SJCRH30 (cell line): ENCODE data around the gene DNAJB6. TPM values are rescaled to one million over a fixed set of nuclear protein-coding genes. Genes with fewer than 3 reads are reported as not detected.
A peak's percentile ranks its signal among the peaks of the same experiment; 100 is the strongest.
"Not testable (repeated sequence)": the region's sequence is repeated elsewhere in the genome, so short reads cannot be mapped to it uniquely, and the experiment has no call there.

ENCODE experiments used
- DNase-seq, 2 experiments: peaks; one replicate each; pipeline ENCODE4 v3.0.0-alpha.2; 2015 to 2020
- H3K27ac ChIP-seq: fragments of 250-450 bp; sonication (Bioruptor Pico); 2 replicates; pipeline ENCODE4 v1.5.1; 2020; ENCODE audit warnings: mild to moderate bottlenecking, moderate library complexity
- H3K27me3 ChIP-seq: fragments of 250-450 bp; sonication (Bioruptor Pico); 2 replicates; pipeline ENCODE4 v1.5.1; 2020; ENCODE audit warnings: mild to moderate bottlenecking, moderate library complexity
- H3K36me3 ChIP-seq: fragments of 250-450 bp; sonication (Bioruptor Pico); 2 replicates; pipeline ENCODE4 v1.5.1; 2020; ENCODE audit warnings: mild to moderate bottlenecking, moderate library complexity
- H3K4me1 ChIP-seq: fragments of 250-450 bp; sonication (Bioruptor Pico); 2 replicates; pipeline ENCODE4 v1.5.1; 2020; ENCODE audit warnings: mild to moderate bottlenecking, moderate library complexity
- H3K4me3 ChIP-seq: fragments of 250-450 bp; sonication (Bioruptor Pico); 2 replicates; pipeline ENCODE4 v1.5.1; 2020; ENCODE audit warnings: mild to moderate bottlenecking, moderate library complexity
- H3K9me3 ChIP-seq: fragments of 250-450 bp; sonication (Bioruptor Pico); replicated peaks from 2 replicates; pipeline ENCODE4 v1.5.1; 2020; ENCODE audit warnings: mild to moderate bottlenecking, moderate library complexity
- total RNA-seq: library from RNA; depleted of rRNA; stranded (reverse); fragments of >200 nt; shearing (Covaris generic); gene quantifications from 2 replicates; pipeline ENCODE4 v1.2.3, GENCODE V29; 2014

DNAJB6 gene
- total RNA-seq, 1 experiment from 2014 or later: 121 TPM

DNA sequence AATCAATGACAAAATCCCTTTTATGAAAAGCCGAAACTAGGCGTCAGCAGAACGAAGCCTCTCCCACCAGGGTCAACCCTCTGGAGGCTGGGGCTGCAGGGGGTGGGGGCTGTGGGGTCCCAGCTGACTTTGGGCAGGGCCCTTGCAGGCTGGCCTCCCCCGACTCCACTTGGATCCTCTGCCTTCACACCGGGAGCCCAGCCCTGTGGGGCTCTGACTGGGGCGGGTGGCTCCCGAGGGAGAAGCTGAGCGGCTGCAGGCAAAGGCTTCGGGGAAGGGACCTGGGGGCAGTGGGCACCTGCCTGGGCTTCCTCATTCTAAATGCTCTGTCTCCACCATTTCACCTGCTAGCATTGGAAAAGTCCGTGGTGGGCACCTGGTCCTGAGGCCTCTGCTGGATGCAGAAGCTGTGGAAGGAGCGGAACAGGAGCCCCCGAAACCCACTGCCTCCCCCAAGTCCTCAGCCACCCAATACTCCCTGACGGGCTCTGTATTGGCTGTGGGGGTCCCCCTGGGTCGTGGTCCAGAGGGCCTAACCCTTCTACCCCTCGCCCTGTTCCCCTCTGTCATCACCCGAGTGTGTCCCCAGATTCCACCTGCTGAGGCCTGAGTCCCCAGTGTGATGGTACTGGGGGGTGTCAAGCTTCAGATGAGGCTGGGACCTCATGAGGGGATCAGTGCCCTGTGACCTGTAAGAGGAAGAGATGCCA lies 108.6 kb downstream of the DNAJB6 start:
- Histone ChIP-seq H3K4me3 (no peak overlapping the region), H3K9me3 (peaks cover 2% of the 10 kb centered on the region; the same call in 1 of the 2 replicates), H3K4me1 (no peaks in the 10 kb centered on the region), H3K27me3 (peaks cover 10% of the 10 kb centered on the region; the same call in 1 of the 2 replicates), H3K36me3 (no peaks in the 10 kb centered on the region), H3K27ac (no peak overlapping the region)
- peak in 1 of 2 experiments; percentile 0 for DNase-seq

DNA sequence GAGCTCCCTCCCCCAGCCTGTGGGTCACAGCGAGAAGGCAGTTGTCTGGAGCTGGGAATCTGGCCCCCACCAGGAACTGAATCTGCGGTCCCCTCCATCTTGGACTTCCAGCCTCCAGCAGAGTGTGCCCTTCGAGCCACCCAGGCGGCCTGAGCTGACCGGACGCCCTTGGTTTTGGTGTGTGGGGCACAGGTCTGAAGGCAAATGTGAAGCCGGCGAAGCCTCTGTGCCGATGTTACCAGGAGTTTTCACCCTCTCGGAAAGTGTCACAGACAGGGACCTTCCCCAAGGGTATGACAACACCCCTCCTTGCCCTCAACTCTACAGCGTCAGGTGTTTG lies 109.1 kb downstream of the DNAJB6 start:
- H3K4me1 ChIP-seq: no peaks in the 10 kb centered on the region
- H3K9me3 ChIP-seq: peaks cover 2% of the 10 kb centered on the region; the same call in 1 of the 2 replicates
- H3K4me3 ChIP-seq: no peak overlapping the region
- no peaks in the 10 kb centered on the region for H3K36me3 ChIP-seq
- H3K27ac ChIP-seq: no peak overlapping the region
- peaks cover 10% of the 10 kb centered on the region; the same call in 1 of the 2 replicates for H3K27me3 ChIP-seq
- peak in 1 of 2 experiments; percentile 0 for DNase-seq

DNA sequence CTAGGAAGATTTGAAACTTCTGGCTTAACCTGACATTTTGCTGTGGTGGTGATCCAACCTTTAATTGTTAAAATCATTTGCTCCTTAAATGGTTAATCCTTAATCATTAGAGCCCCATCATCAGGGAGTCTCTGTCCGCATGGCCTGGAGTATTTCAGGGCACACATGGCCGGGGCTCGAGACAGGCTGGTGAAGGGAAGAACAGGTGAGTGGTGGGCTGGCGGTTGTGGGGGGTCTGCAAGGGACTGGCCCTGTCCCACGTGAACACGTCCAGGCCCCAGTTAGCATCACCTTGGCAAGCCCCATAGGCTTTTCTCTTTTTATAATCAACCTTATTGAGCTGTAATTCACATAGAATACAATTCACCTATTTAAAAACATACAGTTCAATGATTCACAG lies 109.5 kb downstream of the DNAJB6 start:
- DNase-seq: peak in 1 of 2 experiments; percentile 1
- no peak overlapping the region for H3K4me3 ChIP-seq

DNA sequence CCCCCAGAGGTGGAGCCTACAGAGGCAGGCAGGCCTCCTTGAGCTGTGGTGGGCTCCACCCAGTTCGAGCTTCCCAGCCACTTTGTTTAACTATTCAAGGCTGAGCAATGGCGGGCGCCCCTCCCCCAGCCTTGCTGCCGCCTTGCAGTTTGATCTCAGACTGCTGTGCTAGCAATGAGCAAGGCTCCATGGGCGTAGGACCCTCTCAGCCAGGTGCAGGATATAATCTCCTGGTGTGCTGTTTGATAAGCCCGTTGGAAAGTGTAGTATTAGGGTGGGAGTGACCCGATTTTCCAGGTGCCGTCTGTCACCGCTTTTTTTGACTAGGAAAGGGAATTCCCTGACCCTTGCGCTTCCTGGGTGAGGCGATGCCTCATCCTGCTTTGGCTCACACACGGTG lies 117.2 kb downstream of the DNAJB6 start:
- DNase-seq, H3K4me3 ChIP-seq: not testable (repeated sequence)

More for the DNA sequence above, 109.5 kb downstream of the DNAJB6 start:
- Histone ChIP-seq H3K9me3 (peaks cover 2% of the 10 kb centered on the region; the same call in 1 of the 2 replicates), H3K4me1 (no peaks in the 10 kb centered on the region), H3K27me3 (peaks cover 10% of the 10 kb centered on the region; the same call in 1 of the 2 replicates), H3K36me3 (no peaks in the 10 kb centered on the region), H3K27ac (no peak overlapping the region)

DNA sequence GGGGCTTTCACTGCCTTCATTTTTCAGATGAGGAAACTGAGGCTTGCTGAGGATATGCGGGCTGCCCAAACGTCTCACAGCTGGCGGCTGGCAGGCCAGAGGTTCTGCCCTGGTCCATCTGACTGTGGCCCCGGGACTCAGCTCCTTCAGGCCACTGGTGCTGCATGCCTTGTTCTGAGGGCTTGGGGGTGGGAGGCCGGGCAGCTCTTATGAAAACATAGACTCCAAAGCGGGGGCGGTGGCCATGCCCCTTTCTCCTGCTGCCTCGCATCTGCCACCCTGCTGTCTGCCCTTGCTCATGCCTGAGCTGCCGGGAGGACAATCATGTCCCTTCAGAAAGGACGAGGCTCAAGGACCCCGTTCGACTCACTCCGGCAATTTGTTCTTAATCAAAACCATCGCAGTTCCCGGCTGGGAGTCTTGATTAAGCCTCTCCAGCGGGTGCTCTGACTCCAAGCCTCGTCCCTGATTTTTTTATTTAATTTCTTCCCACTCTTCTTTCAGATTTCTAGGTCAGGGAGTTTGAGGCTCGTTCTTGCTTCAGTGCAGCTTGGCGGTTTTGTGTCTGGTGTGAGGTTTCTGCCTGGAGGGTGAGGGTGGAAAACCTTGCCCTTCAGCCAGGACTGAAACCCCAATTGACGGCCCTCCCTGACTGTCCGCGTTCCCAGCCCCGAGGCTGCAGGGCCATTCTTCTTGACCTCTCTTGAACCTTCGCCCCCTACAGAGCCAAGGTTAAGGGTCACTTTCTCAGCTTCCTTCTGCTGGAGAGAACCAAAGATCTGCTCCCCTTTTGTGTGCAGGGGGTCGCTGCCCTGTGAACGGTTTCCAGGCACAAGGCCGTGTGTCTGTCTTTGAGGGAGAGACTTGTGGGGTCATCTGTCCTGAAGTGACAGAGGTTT lies 120.8 kb downstream of the DNAJB6 start:
- Histone ChIP-seq H3K9me3 (peaks cover 6% of the 10 kb centered on the region; the same call in 1 of the 2 replicates), H3K27me3 (peaks cover 18% of the 10 kb centered on the region), H3K4me3 (no peak overlapping the region), H3K27ac (no peak overlapping the region), H3K4me1 (no peaks in the 10 kb centered on the region), H3K36me3 (no peaks in the 10 kb centered on the region)
- DNase-seq: no peak

More for the DNA sequence above, 117.2 kb downstream of the DNAJB6 start:
- H3K27ac ChIP-seq, H3K36me3 ChIP-seq, H3K9me3 ChIP-seq, H3K4me1 ChIP-seq: not testable (repeated sequence)
- peaks cover 12% of the 10 kb centered on the region for H3K27me3 ChIP-seq

DNA sequence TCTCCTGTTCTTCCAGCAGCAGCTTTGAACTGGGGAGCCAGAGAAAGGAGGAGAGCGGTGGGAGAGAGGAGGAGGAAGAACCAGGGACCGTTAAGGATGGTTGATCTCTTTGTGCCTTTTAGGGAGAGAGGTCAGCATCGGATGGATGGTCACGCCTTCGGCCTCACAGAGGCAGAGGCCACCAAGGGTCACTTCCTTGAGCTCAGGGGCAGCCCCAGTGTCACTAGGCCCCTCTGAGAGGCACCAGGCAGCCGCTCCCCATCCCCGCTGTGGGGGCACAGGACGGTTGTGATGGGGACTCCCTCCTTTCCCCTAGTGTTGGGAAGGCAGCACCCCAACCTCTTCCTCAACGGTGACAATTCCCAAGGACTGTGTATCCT lies 121.4 kb downstream of the DNAJB6 start:
- no peak for DNase-seq
- no peaks in the 10 kb centered on the region for H3K4me1 ChIP-seq
- no peak overlapping the region for H3K27ac ChIP-seq
- H3K27me3 ChIP-seq: peaks cover 21% of the 10 kb centered on the region
- no peaks in the 10 kb centered on the region for H3K36me3 ChIP-seq
- H3K4me3 ChIP-seq: no peak overlapping the region
- 0 out of 2 replicates have a peak, but pooled peaks cover 3% of the 10 kb centered on the region for H3K9me3 ChIP-seq

DNA sequence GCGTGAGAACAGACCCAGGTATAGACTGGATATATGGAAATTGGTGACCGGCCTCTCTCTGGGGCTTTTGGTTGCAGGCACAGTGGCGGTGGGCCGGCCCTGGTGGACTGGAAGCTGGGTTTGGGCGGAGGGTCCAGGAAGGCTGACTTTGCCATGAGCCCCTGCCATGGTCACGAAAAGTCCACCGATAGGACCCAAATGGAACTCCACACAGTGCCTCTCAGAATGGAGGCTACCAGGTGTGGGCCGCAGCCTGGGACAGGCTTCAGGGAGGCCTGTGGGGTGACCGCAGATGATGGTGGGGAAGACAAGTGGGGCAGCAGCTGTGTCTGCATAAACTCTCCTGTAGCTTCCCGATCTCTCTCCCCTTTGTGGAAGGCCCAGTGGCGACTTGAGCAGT lies 123.2 kb downstream of the DNAJB6 start:
- no peak overlapping the region for H3K27ac ChIP-seq
- H3K4me3 ChIP-seq: no peak overlapping the region
- no peaks in the 10 kb centered on the region for H3K4me1 ChIP-seq
- 0 out of 2 replicates have a peak, but pooled peaks cover 3% of the 10 kb centered on the region for H3K9me3 ChIP-seq
- DNase-seq: no peak
- no peaks in the 10 kb centered on the region for H3K36me3 ChIP-seq
- peaks cover 29% of the 10 kb centered on the region for H3K27me3 ChIP-seq

DNA sequence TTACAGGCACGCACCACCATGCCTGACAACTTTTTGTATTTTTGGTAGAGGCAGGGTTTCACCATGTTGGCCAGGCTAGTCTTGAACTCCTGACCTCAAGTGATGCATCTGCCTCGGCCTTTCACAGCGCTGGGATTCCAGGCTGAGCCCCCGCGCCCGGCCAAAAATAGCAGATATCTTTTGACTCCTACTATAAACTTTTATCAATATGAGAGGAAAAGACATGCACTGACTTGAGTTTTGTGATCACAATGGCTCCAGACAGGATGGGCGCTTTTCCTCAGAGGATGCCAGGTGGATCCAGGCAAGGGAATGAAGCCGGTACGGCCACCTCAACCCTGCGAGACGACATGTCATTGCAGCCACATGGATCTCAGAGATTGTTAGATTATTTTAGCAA lies 123.9 kb downstream of the DNAJB6 start:
- H3K4me1 ChIP-seq: no peaks in the 10 kb centered on the region
- no peak overlapping the region for H3K27ac ChIP-seq
- H3K36me3 ChIP-seq: no peaks in the 10 kb centered on the region
- peaks cover 35% of the 10 kb centered on the region for H3K27me3 ChIP-seq
- H3K4me3 ChIP-seq: no peak overlapping the region
- no peak for DNase-seq
- H3K9me3 ChIP-seq: no peaks in the 10 kb centered on the region

DNA sequence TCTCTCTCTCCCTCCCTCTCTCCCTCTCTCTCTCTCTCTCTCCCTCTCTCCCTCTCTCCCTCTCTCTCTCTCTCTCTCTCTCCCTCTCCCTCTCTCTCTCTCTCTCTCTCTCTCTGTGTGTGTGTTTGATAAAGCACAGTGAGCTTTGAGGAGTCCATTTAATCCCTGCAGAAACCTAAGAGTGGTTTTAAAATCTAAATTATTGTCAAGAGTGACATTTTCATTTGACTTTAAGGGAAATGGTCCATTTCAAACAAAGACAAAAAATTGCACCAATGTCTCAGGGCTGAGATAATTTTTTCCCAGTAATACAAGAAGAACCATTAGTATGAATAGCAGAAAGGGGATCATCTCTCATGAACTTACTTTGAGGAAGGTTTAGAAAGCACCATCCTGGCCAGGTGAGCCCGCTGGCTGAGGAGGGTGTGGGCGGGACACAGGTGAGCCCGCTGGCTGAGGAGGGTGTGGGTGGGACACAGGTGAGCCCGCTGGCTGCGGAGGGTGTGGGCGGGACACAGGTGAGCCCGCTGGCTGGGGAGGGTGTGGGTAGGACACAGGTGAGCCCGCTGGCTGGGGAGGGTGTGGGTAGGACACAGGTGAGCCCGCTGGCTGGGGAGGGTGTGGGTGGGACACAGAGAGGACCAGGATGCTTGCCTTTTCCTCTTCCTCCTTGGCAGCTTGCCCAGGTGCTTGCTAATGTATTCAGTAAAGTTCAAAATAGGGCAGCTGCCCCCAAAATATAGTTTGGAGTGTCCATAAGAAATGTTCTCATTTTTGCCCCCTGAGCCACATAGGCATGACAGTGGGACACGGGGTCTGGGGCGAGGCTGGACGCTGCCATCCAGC lies 125.0 kb downstream of the DNAJB6 start:
- Histone ChIP-seq H3K27ac (no peak overlapping the region), H3K27me3 (peaks cover 46% of the 10 kb centered on the region), H3K9me3 (no peaks in the 10 kb centered on the region), H3K4me1 (no peaks in the 10 kb centered on the region), H3K36me3 (no peaks in the 10 kb centered on the region), H3K4me3 (no peak overlapping the region)
- no peak for DNase-seq

DNA sequence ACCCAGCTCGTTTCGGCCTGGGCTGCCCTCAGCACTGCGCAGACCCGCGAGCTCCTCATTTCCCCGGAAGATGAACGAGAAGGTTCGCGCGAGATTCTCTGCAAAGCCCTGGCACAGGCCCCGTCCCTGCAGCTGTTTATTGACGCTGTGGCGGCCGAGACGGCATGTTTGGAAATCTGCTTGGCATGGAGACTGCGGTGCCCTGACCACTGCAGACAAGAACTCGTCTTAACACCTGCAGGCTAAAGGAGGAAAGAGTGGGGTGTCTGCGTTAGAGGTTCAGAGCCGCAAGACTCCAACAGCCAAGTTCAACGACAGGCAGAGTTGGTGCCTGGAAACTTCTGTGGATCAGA lies 125.6 kb downstream of the DNAJB6 start:
- no peak overlapping the region for H3K27ac ChIP-seq
- no peaks in the 10 kb centered on the region for H3K36me3 ChIP-seq
- DNase-seq: no peak
- H3K4me3 ChIP-seq: no peak overlapping the region
- H3K4me1 ChIP-seq: no peaks in the 10 kb centered on the region
- peaks cover 46% of the 10 kb centered on the region for H3K27me3 ChIP-seq
- no peaks in the 10 kb centered on the region for H3K9me3 ChIP-seq

DNA sequence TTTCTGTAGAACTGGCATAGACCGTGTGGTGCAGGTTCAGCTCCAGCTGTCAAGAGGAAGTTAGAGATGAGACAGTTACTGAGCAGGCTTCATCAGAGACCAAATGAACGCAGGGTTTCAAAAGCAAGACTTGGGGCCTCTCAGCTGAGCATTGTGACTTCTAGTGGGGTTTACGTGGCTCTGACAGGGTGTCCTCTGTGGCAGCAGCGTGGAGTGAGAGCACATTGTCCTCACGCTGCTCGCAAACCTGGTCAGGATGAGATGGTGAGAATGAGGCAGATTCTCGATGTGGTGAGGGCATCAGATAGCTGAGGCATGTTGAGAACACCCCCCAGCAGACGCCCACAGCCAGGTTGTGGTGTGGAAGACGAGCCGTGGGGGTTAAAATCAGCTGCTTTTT lies 126.0 kb downstream of the DNAJB6 start:
- H3K27me3 ChIP-seq: peaks cover 44% of the 10 kb centered on the region
- no peaks in the 10 kb centered on the region for H3K36me3 ChIP-seq
- no peaks in the 10 kb centered on the region for H3K4me1 ChIP-seq
- H3K27ac ChIP-seq: no peak overlapping the region
- H3K4me3 ChIP-seq: no peak overlapping the region
- DNase-seq: no peak
- H3K9me3 ChIP-seq: no peaks in the 10 kb centered on the region

DNA sequence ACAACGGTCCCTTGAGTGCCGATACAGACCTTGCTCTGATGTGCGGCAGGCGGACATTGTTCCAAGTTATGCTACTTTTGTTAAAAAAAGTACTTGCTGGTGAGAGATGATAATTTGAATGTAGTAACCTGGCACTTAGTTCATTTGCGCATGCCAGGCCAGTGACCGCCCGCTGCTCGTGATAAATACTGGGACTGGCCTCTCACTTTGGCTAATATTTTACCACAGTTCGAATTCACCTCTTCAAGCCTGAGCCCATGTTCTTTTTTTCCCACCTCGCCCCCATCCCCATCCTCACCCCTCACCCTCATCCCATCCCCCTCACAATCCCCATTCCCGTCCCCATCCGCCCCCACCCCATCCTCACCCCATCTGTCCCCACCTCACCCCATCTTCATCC lies 126.4 kb downstream of the DNAJB6 start:
- Histone ChIP-seq H3K9me3 (no peaks in the 10 kb centered on the region), H3K4me1 (no peaks in the 10 kb centered on the region), H3K27ac (no peak overlapping the region), H3K27me3 (peaks cover 45% of the 10 kb centered on the region), H3K4me3 (no peak overlapping the region), H3K36me3 (no peaks in the 10 kb centered on the region)
- no peak for DNase-seq

DNA sequence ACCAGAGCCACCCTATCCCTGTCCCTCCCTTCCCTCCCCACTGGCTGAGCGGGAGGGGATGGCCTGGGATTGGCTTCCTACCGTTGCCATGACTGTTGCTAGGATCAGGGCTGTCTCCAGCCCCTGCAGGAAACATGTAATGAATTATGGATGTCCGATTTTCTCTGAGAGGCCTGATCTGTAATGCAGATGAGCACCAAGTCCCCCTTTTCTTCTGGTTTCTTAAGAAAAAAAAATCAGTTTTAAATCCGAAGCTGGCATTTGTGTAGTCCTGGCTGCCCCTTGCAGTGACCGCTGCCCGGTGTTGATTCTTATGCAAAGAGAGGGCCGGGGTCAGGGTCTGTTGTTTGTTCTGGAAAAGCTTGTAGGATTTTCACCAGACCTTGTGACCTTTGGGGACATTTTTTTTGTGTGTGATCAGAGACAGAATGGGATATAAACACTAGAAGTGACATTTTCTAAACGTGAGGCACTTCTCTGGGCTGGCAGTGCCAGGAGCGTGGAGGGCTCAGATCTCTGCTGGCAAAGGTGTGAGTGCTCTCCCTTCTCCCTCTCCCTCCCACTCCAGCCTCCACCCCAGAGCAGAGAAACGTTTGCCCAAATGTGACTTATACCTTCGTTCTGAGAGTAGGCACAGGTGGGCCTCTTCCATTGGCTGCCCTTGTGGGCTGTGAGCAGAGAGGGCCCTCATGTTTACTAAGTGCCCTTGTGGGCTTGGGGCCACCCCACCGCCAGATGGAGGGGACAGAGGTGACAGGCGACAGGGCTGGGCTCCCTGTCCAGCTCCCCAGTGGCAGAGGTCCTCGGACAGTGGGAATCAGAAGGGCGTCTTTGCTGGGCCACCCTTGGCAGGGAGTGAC lies 127.5 kb downstream of the DNAJB6 start:
- H3K4me1 ChIP-seq: no peaks in the 10 kb centered on the region
- H3K36me3 ChIP-seq: no peaks in the 10 kb centered on the region
- peaks cover 46% of the 10 kb centered on the region for H3K27me3 ChIP-seq
- no peaks in the 10 kb centered on the region for H3K9me3 ChIP-seq
- no peak overlapping the region for H3K27ac ChIP-seq
- no peak overlapping the region for H3K4me3 ChIP-seq
- DNase-seq: no peak
